Right lobe of liver (tissue), 6 donors: ENCODE results near the gene TMEM143. TPM values are rescaled to one million over a fixed set of nuclear protein-coding genes. Genes with fewer than 3 reads are reported as not detected.

Experiments used
- ATAC-seq, 4 donors: fragments of 200-7000 bp; cut with Tn5 transposase; one replicate each; pipeline ENCODE4 v1.9.1; 2020; ENCODE audit warnings: mild to moderate bottlenecking in 4 of 4, moderate library complexity in 4 of 4
- DNase-seq, 3 donors: peaks; one replicate each; pipeline ENCODE4 v3.0.0-alpha.2; 2020
- H3K27ac ChIP-seq, 3 donors: fragments of 200-600 bp; one replicate each; pipeline ENCODE4 v1.8.0; 2022
- H3K27me3 ChIP-seq, 2 donors: fragments of 200-600 bp; one replicate each; pipeline ENCODE4 v1.8.0; 2022
- H3K36me3 ChIP-seq, 4 donors: fragments of 200-600 bp; sonication (generic) in 1 of 4; one replicate each; pipeline versions ENCODE4 v1.5.1 to v1.8.0; 2017 to 2022; ENCODE audit warnings: control low read depth in 1 of 4
- H3K4me1 ChIP-seq, 4 donors: fragments of 200-600 bp; sonication (generic) in 1 of 4; one replicate each; pipeline versions ENCODE4 v1.5.1 to v1.8.0; 2017 to 2022; ENCODE audit warnings: control low read depth in 1 of 4
- H3K4me3 ChIP-seq, 3 donors: fragments of 200-600 bp; one replicate each; pipeline ENCODE4 v1.8.0; 2022
- H3K9me3 ChIP-seq, 4 donors: fragments of 200-600 bp; sonication (generic) in 1 of 4; one replicate each; pipeline versions ENCODE4 v1.5.1 to v1.8.0; 2017 to 2022; ENCODE audit warnings: control low read depth in 1 of 4
- CTCF ChIP-seq, 4 donors: fragments of 200-600 bp in 3 of 4; fragments of 450-650 bp in 1 of 4; IDR thresholded peaks; one replicate each; pipeline versions ENCODE4 v1.5.1 to v1.8.0; 2016 to 2022; ENCODE audit warnings: antibody characterized with exemption in 4 of 4, mild to moderate bottlenecking in 2 of 4
- POLR2A ChIP-seq: fragments of 450-650 bp; IDR thresholded peaks from one replicate; pipeline ENCODE4 v1.6.1; 2017; ENCODE audit warnings: antibody characterized with exemption, mild to moderate bottlenecking
- WGBS: methylation state at CpG from one replicate; pipeline ENCODE4 v1.1.6; 2018; ENCODE audit warnings: low coverage, low lambda C conversion rate; ENCODE audit not compliant: insufficient coverage; ENCODE audit errors: missing lambda C conversion rate; 5-methylcytosine and 5-hydroxymethylcytosine counted together
- intact Hi-C, 2 donors: fragments of 100-400 bp; cut with DNase I; formaldehyde crosslinking; loops; one replicate each; pipeline versions ENCODE4 v1.11.2 to v1.14.1; 2022
- total RNA-seq, 6 experiments: library from RNA; depleted of rRNA in 2 of 6; stranded (reverse); fragments of >200 nt in 2 of 6; fragmentation: NEBNext Ultra II Directional in 3 of 6; extraction: Animal tissue kit (Norgen Biotek cat#: 25700) in 3 of 6; gene quantifications; one replicate each; pipeline versions ENCODE4 v1.1.0 to v1.2.4, GENCODE V29; 2016 to 2023
- donor health status: DM: no; HTN: yes; CAD: no.
- donor health status: DM: no; HTN: no; CAD: no.
- donor health status: DM: no; HTN: no; CAD: no.
- donor health status: DM: no; HTN: yes; CAD: no.
- donor health status: DM: no; HTN: yes; CAD: no.

The TMEM143 gene
- total RNA-seq, 6 experiments from 2014 or later = 6.5 to 15.1 (median 9.8) TPM

GRCh38 chr19:48283908-48284307, 79.8 kb downstream of the TMEM143 start:
- Histone ChIP-seq H3K27ac (no peak overlapping the region), H3K36me3 (no peaks in the 10 kb centered on the region), H3K9me3 (peaks cover 0 to 7% (median 0%) of the 10 kb centered on the region in 4 donors), H3K4me3 (no peak overlapping the region), H3K27me3 (no peaks in the 10 kb centered on the region), H3K4me1 (no peaks in the 10 kb centered on the region)
- 73% methylated on average over 7 of the region's 7 CpGs for WGBS
- intact Hi-C loops = no loop called here
- no peak for DNase-seq
- TF ChIP-seq POLR2A (no peak), CTCF (IDR thresholded peaks at IDR 0.05) (no peak)
- no peak for ATAC-seq

Other genes starting within 250 kb of the TMEM143 start
- 10 to 100 TPM in 2 of 6 experiments, 1 to 10 TPM in 4; 5.2 to 16.6 (median 7.7) TPM for gene LIG1, start 193.6 kb downstream of the TMEM143 start, total RNA-seq
- gene ZSWIM9, start 193.3 kb downstream of the TMEM143 start, total RNA-seq = 1 to 10 TPM; 1.5 to 2.5 (median 2.0) TPM
- gene CARD8, start 108.0 kb downstream of the TMEM143 start, total RNA-seq = 10 to 100 TPM; 15.4 to 24.5 (median 19.8) TPM
- gene ZNF114, start 93.9 kb downstream of the TMEM143 start, total RNA-seq = under 1 TPM in 1 of 6 experiments, not detected in 5; 0.49 TPM
- gene EMP3, start 38.4 kb downstream of the TMEM143 start, total RNA-seq = 10 to 100 TPM in 1 of 6 experiments, 1 to 10 TPM in 5; 2.8 to 14.2 (median 5.6) TPM
- gene SYNGR4, start 427 bp upstream of the TMEM143 start, total RNA-seq = under 1 TPM in 1 of 6 experiments, not detected in 5; 0.80 TPM
- gene KDELR1, start 27.6 kb upstream of the TMEM143 start, total RNA-seq = 10 to 100 TPM; 69.1 to 83.1 (median 77.1) TPM
- gene GRIN2D, start 29.7 kb upstream of the TMEM143 start, total RNA-seq = under 1 TPM; 0.09 to 0.29 (median 0.22) TPM
- 10 to 100 TPM; 14.7 to 31.0 (median 17.6) TPM for gene GRWD1, start 82.0 kb upstream of the TMEM143 start, total RNA-seq
- under 1 TPM; 0.22 to 0.44 (median 0.31) TPM for gene KCNJ14, start 91.6 kb upstream of the TMEM143 start, total RNA-seq
- gene CYTH2, start 105.4 kb upstream of the TMEM143 start, total RNA-seq = 10 to 100 TPM in 5 of 6 experiments, 1 to 10 TPM in 1; 7.7 to 22.7 (median 13.5) TPM
- under 1 TPM in 5 of 6 experiments, not detected in 1; 0.09 to 0.31 (median 0.12) TPM for gene LMTK3, start 147.9 kb upstream of the TMEM143 start, total RNA-seq
- under 1 TPM in 1 of 6 experiments, not detected in 5; 0.61 TPM for gene SULT2B1, start 188.2 kb upstream of the TMEM143 start, total RNA-seq
- gene SPACA4, start 242.8 kb upstream of the TMEM143 start, total RNA-seq = not detected